Activated T-helper 9 cell treated with anti-CD3 and anti-CD28 coated beads, Interleukin-2, amount 50 U/mL, for 16 hours (primary cell): ENCODE measurements around the gene PIH1D2.
"Not testable (repeated sequence)": the region's sequence is repeated elsewhere in the genome, so short reads cannot be mapped to it uniquely, and the experiment has no call there.

Source experiments
- DNase-seq: peaks from one replicate; pipeline ENCODE4 v3.0.0-alpha.2; 2020; ENCODE audit warnings: low read depth

The PIH1D2 gene

GRCh38 chr11:112051768-112052167 lies 22.0 kb downstream of the PIH1D2 start:
- DNase-seq = no peak

- no peak for DNase-seq
Observed at GRCh38 chr11:112050721-112051120, 23.1 kb downstream of the PIH1D2 start.

GRCh38 chr11:112049777-112050176 lies 24.0 kb downstream of the PIH1D2 start:
- DNase-seq = no peak

- DNase-seq = not testable (repeated sequence)
Observed at GRCh38 chr11:112048256-112048655, 25.6 kb downstream of the PIH1D2 start.

GRCh38 chr11:112046647-112047046 lies 27.2 kb downstream of the PIH1D2 start:
- not testable (repeated sequence) for DNase-seq

- no peak for DNase-seq
Observed at GRCh38 chr11:112044961-112045360, 28.9 kb downstream of the PIH1D2 start.

GRCh38 chr11:112042961-112043304 lies 30.9 kb downstream of the PIH1D2 start:
- no peak for DNase-seq

GRCh38 chr11:112042161-112042960 lies 31.5 kb downstream of the PIH1D2 start:
- DNase-seq = no peak

- DNase-seq = no peak
Observed at GRCh38 chr11:112037527-112037926, 36.3 kb downstream of the PIH1D2 start.

GRCh38 chr11:112033902-112034301 lies 39.9 kb downstream of the PIH1D2 start:
- DNase-seq = no peak

- no peak for DNase-seq
Observed at GRCh38 chr11:112029460-112029859, 44.4 kb downstream of the PIH1D2 start.

GRCh38 chr11:112026784-112027410 lies 46.9 kb downstream of the PIH1D2 start:
- not testable (repeated sequence) for DNase-seq

- no peak for DNase-seq
Observed at GRCh38 chr11:112025707-112026106, 48.1 kb downstream of the PIH1D2 start.

GRCh38 chr11:112024773-112025678 lies 48.8 kb downstream of the PIH1D2 start, which contains the start of gene DLAT:
Gene DLAT, plus strand, starts transcription at chr11:112025408. Its CDS starts 65 bp downstream, at chr11:112025473.
- DNase-seq = peak; percentile 69

GRCh38 chr11:112024178-112024772 lies 49.5 kb downstream of the PIH1D2 start:
- DNase-seq = no peak

- no peak for DNase-seq
Observed at GRCh38 chr11:112023104-112023503, 50.7 kb downstream of the PIH1D2 start.

GRCh38 chr11:112019066-112019465 lies 54.8 kb downstream of the PIH1D2 start:
- DNase-seq = no peak
